HG03060 (cell line): ENCODE data around the gene GNAQ.

ENCODE experiments used
- ATAC-seq: cut with Tn5 transposase; IDR thresholded peaks from one replicate; pipeline ENCODE4 v1.9.1; 2021; ENCODE audit warnings: low read depth, moderate number of reproducible peaks; ENCODE audit not compliant: unreplicated experiment

The GNAQ gene

GRCh38 chr9:77949751-77950436, 81.7 kb downstream of the GNAQ start:
- no peak for ATAC-seq

- no peak for ATAC-seq
Observed at GRCh38 chr9:77947651-77948050, 84.0 kb downstream of the GNAQ start.

GRCh38 chr9:77946969-77947620, 84.5 kb downstream of the GNAQ start:
- ATAC-seq: no peak

- no peak for ATAC-seq
Observed at GRCh38 chr9:77946296-77946695, 85.3 kb downstream of the GNAQ start.

GRCh38 chr9:77945798-77946197, 85.8 kb downstream of the GNAQ start:
- no peak for ATAC-seq

- ATAC-seq: no peak
Observed at GRCh38 chr9:77944556-77945243, 86.9 kb downstream of the GNAQ start.

- ATAC-seq: no peak
Observed at GRCh38 chr9:77943057-77943456, 88.6 kb downstream of the GNAQ start.

- ATAC-seq: no peak
Observed at GRCh38 chr9:77939149-77939668, 92.4 kb downstream of the GNAQ start.

- ATAC-seq: no peak
Observed at GRCh38 chr9:77938163-77938562, 93.4 kb downstream of the GNAQ start.

GRCh38 chr9:77935974-77936373, 95.6 kb downstream of the GNAQ start:
- no peak for ATAC-seq

GRCh38 chr9:77935211-77935610, 96.4 kb downstream of the GNAQ start:
- ATAC-seq: no peak

- ATAC-seq: no peak
Observed at GRCh38 chr9:77933976-77934375, 97.6 kb downstream of the GNAQ start.

GRCh38 chr9:77933019-77933418, 98.6 kb downstream of the GNAQ start:
- no peak for ATAC-seq

GRCh38 chr9:77929942-77930341, 101.7 kb downstream of the GNAQ start:
- ATAC-seq: no peak

- no peak for ATAC-seq
Observed at GRCh38 chr9:77927265-77927664, 104.3 kb downstream of the GNAQ start.

GRCh38 chr9:77926371-77926878, 105.2 kb downstream of the GNAQ start:
- no peak for ATAC-seq

GRCh38 chr9:77922591-77922990, 109.0 kb downstream of the GNAQ start:
- ATAC-seq: no peak

GRCh38 chr9:77917800-77918199, 113.8 kb downstream of the GNAQ start:
- no peak for ATAC-seq

GRCh38 chr9:77916820-77917219, 114.8 kb downstream of the GNAQ start:
- ATAC-seq: no peak

- ATAC-seq: no peak
Observed at GRCh38 chr9:77916410-77916819, 115.2 kb downstream of the GNAQ start.

GRCh38 chr9:77915744-77916143, 115.9 kb downstream of the GNAQ start:
- no peak for ATAC-seq
